ENCODE measurements around the gene PARD3B.

DNA sequence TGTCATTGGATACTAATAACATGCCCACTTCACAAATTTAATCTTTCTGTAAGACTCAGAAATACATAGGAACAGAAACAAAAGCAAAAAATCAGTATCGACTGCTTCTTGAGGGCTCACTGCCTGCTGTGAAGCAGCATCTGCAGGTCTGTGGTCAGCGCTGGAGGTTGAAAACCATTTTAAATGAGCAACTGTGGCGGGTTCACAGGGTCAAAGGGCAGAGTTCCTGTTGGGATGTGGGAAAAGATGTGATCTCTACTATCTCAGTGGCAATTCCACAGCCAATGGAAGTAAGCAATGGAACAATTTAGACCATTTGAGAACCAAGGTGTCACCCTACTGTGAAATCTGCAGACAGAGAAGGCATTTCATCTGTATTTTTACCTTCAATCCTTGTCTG is 468.3 kb downstream of the PARD3B start:
- no peak for TF ChIP-seq POLR2A (IDR thresholded peaks at IDR 0.05)
- no peak for TF ChIP-seq CTCF (IDR thresholded peaks at IDR 0.05)
